ENCODE measurements around the gene PPP2R2B.

The PPP2R2B gene

DNA sequence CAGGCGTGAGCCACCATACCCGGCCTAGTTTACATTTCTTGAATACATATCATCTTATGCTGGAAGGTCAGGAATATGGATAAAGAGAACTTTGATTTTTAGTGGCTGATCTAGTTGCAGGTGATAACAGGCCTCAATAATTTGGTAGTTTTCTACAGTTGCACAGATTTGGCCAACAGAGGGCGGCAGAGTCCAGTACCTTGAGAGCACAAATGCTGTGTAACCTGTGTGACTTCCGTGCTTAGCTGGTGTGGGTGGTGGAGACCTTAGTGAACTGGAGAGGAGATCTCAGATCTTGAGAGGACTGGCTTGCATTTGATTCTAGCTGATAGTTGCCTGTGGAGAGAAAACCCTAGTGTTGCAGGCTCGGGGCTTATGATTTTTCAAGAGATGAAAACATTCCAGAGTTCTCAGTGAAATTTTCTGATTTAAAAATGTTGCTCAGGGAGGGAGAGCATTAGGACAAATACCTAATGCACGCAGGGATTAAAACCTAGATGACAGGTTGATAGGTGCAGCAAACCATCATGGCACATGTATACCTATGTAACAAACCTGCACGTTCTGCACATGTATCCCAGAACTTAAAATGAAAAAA lies 345.2 kb downstream of the PPP2R2B start:
- DNase-seq, result peak; percentile 75
